HG03565 (cell line): Measurements from ENCODE around the gene CYP4Z1.
"Not testable (repeated sequence)": the region's sequence is repeated elsewhere in the genome, so short reads cannot be mapped to it uniquely, and the experiment has no call there.

Experiments used
- ATAC-seq: cut with Tn5 transposase; IDR thresholded peaks from one replicate; pipeline ENCODE4 v1.9.1; 2021; ENCODE audit warnings: mild to moderate bottlenecking, moderate library complexity; ENCODE audit not compliant: unreplicated experiment

CYP4Z1 gene

GRCh38 chr1:47067097-47067594 is at the start of gene CYP4Z1:
Gene CYP4Z1, plus strand, starts transcription at chr1:47067231. Its CDS starts 260 bp downstream, at chr1:47067491.
- no peak for ATAC-seq

GRCh38 chr1:47021070-47021469 is 46.0 kb upstream of the CYP4Z1 start:
- ATAC-seq, result no peak

- ATAC-seq, result no peak
Observed at GRCh38 chr1:47023268-47024140, 43.5 kb upstream of the CYP4Z1 start, which contains the start of gene CYP4X1. Gene CYP4X1, plus strand, starts transcription at chr1:47023669. Its CDS starts 149 bp downstream, at chr1:47023818.

DNA sequence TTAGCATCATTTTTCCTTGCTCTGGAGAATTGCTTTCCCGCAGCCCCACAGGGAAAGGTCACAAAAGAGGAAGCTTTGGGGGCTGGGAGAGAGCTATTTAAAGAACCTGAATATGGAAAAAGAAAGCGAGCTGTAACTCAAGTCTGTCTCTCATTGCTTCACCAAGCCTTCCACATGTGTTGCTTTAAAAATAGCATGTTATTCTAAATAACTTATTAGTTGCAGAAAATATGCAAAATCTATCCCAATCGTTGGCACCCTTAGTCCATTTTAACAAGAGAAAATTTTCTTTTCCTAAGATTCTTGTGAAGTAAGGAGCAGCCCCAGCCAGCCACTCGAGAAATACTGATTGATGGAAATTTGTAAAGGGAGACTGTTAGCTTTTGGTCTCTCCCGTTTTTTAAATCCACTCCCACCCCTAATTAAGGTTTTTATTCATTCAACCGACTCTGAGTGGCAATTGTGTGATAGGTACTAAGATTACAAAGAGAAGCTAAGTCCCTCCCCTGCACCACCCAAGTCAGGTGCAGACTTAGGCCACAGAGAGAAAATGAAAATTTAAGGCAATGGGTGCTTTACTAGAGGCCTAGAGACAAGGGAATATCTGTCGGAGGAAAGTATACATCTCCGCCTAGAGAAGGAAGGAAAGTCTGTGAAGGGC is 42.8 kb upstream of the CYP4Z1 start:
- ATAC-seq, result no peak

- ATAC-seq, result no peak
Observed at GRCh38 chr1:47030170-47030805, 36.7 kb upstream of the CYP4Z1 start.

GRCh38 chr1:47031059-47031458 is 36.0 kb upstream of the CYP4Z1 start:
- no peak for ATAC-seq

DNA sequence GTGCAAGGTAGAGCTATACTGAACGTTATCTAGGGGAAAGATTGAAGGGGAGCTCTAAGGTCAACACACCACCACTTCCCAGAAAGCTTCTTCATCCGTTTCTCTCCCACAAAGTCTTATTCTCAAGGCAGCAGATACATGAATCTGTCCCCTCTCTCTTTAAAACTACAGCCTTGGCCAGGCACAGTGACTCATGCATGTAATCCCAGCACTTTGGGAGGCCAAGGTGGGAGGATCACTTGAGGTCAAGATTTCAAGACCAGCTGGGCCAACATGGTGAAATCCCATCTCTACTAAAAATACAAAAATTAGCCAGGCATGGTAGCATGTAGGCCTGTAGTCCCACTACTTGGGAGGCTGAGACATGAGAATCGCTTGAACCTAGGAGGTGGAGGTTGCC is 35.4 kb upstream of the CYP4Z1 start:
- ATAC-seq, result no peak

GRCh38 chr1:47036764-47037163 is 30.3 kb upstream of the CYP4Z1 start:
- no peak for ATAC-seq

DNA sequence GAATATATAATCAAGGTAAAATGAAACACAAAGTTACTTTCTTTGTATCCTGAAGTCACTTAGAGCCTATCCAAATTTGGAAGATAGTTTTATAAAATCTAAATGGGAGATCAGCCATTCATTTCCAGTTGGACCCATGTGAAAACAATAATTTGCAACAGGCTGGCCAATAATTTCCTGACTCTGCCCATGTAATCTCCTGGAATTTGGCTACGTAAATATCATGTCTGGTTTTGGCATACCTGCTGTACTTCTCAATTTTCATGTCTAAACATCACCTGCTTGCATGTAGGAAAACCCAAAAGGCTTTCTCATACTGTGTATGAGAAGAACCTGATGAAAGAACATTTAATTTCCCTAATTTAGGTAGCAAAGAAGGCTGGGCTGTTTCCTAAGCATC is 7.7 kb upstream of the CYP4Z1 start:
- ATAC-seq, result no peak

DNA sequence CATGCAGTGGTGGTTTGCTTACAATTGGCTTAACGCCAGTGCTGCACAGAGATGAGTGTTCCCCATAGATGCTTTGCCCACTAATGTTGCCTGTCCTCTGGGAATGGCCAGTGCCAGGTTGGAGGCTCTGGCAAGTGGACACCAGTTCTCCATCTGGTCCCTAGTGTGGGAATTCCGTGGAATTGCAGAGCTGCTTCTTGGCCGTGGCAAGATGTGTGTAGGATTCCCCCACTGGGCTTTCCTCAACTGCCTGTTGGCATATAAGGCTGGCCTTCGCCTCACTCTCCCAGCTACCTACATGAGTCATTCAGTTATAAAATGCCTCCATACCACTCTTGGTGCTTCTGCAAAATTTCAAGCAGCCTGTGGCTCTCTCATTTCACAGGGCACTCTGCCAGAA is 2.0 kb downstream of the CYP4Z1 start:
- not testable (repeated sequence) for ATAC-seq

DNA sequence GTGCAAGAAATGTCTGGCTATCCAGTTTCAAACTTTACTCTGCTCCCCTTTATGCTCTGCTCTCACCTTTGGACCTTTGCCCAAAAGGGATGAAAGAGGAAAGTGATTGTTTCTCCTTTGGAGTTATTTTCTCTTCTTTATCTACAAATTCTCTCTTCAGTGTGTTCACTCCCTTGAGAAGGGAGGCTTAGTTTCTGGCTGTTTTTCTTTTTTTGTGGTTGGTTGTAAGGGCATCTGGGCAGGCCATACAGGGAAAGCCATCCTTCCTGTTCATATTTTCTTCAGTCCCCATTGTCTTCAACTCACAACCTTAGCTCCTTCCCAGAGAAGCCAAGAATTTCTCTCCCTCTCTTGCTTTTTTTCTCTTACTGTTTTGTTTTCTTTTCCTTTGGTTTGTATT is 2.5 kb downstream of the CYP4Z1 start:
- ATAC-seq, result not testable (repeated sequence)

- ATAC-seq, result not testable (repeated sequence)
Observed at GRCh38 chr1:47089356-47089755, 22.3 kb downstream of the CYP4Z1 start.

- not testable (repeated sequence) for ATAC-seq
Observed at GRCh38 chr1:47091476-47091875, 24.4 kb downstream of the CYP4Z1 start.

DNA sequence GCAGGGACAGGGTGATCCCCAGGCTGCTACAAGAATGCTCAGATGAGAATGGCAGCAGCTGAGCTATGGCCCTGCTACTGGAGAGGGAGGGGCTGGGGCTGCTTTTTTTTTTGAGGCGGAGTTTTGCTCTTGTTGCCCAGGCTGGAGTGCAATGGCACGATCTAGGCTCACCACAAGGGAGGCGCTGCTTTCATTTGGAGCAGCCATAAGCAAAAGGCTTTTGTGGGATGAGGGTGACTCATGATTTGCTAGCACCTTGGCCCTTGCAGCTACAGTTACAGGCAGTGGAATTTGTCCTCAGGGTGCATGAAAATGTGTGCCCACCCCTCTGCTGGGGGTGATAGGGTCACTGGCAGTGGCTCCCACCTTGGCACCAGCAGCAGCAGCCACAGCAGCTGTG is 37.8 kb downstream of the CYP4Z1 start:
- no peak for ATAC-seq

- ATAC-seq, result no peak
Observed at GRCh38 chr1:47106792-47107191, 39.8 kb downstream of the CYP4Z1 start.

DNA sequence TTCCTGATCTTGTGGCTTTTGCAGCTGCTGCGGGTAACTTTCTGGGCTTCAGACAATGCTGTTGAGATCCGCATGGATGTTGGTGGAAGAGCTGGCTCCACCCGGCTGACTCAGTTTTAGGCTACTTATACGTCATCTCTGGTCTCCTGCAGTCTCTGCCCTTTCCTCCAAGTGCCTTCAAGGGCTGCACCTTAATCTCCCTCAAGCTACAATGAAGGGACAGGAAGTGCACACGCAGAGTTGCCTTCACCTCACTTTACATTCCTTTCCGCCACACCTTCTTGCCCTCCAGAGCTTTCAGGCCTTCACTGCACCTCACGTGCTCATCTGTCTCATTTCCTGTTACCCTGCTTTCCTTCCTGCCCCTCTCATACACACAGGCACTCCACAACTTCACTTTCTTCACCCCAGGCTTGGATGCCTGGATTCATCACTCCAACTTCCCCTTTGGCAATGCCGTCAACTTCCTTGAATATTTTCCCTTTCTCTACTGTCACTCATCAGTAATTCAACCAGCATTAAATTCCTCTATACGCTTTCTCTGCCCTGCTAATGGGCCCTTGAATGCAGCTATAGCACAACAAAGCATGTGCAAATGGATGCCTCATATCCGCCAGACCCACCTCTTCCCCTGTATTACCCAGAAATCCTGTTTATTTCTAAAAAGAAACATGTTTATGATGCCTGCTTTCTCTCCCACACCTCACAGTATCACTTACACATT is 41.0 kb downstream of the CYP4Z1 start:
- not testable (repeated sequence) for ATAC-seq

DNA sequence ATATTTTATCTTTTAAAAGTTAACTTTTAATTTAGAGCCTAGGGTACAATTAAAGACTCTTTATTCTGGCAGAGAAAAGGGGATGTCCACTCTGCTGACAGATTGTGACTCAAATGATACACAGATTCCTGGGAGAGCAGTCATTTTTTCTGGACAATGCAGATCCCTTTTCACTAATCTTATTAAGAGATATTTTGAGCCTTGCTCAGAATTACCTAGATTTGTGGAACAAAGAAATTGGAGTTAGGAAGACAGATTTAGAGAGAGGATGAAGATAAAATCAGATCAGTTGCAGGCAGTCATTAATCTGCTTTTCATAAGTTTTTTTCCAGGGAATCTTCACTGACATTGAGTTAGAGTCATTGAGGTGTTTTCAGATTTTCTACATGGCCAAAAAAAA is 42.5 kb downstream of the CYP4Z1 start:
- ATAC-seq, result not testable (repeated sequence)

- ATAC-seq, result no peak
Observed at GRCh38 chr1:47113178-47113577, 46.1 kb downstream of the CYP4Z1 start.

DNA sequence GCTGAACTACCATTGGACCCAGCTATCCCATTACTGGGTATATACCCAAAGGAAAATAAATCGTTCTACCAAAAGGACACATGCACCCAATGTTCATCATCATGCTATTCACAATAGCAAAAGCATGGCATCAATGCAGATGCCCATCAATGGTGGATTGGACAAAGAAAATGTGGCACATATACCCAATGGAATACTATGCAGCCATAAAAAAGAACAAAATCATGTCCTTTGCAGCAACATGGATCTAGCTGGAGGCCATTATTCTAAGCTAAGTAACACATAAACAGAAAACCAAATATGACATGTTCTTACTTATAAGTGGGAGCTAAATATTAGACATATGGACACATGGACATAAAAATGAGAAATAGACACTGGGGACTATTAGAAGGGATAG is 54.0 kb downstream of the CYP4Z1 start:
- ATAC-seq, result not testable (repeated sequence)

DNA sequence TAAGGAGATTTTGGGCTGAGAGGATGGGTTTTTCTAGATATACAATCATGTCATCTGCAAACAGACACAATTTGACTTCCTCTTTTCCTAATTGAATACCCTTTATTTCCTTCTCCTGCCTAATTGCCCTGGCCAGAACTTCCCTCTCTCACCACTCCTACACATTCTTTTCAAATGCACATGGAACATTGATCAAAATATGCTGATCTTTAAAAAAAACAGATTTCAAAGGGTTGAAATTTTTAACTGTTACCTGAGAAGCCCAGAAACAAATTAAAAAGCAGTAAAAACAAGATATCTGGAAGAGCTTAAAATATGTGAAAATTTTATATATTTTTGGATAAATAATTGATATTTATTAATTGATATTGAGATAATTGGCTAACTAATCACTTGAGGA is 57.8 kb downstream of the CYP4Z1 start:
- ATAC-seq, result not testable (repeated sequence)

DNA sequence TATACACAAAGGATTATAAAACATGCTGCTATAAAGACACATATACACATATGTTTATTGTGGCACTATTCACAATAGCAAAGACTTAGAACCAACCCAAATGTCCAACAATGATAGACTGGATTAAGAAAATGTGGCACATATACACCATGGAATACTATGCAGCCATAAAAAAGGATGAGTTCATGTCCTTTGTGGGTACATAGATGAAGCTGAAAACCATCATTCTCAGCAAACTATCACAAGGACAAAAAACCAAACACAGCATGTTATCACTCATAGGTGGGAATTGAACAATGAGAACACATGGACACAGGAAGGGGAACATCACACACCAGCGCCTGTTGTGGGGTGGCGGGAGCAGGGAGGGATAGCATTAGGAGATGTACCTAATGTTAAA is 60.0 kb downstream of the CYP4Z1 start:
- not testable (repeated sequence) for ATAC-seq
